Breast epithelium (tissue), 3 donors: ENCODE results near the gene BARHL1.

ENCODE experiments used
- POLR2A ChIP-seq: fragments of 450-650 bp; IDR thresholded peaks from one replicate; pipeline ENCODE4 v1.6.1; 2016; ENCODE audit warnings: antibody characterized with exemption, mild to moderate bottlenecking, moderate library complexity
- TF ChIP-seq, protein P1 (sequence below), 3 donors: fragments of 450-650 bp; IDR thresholded peaks; one replicate each; pipeline ENCODE4 v1.5.1; 2016 to 2017; ENCODE audit warnings: antibody characterized with exemption in 3 of 3, mild to moderate bottlenecking in 3 of 3, moderate library complexity in 3 of 3

DNA sequence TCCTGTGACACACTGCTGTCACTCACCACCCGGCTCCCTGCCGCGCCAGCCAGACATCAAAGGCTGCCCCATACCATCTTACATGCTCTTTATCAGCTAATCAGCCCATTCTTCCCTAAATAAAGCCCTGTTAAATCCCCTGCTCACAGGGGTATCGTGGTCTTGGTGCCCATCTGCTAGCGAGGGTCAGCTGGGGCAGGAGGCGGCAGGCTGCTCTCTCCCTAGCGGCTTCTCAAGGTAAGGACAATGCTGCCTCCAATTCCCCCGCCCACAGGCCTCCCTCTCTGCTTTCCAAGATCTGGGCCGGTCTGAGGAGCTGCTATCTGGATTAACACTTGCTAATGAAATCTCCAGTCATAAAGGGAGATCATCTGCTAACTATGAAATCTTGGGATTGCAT is 26.8 kb downstream of the BARHL1 start:
- TF ChIP-seq, protein P1, sequence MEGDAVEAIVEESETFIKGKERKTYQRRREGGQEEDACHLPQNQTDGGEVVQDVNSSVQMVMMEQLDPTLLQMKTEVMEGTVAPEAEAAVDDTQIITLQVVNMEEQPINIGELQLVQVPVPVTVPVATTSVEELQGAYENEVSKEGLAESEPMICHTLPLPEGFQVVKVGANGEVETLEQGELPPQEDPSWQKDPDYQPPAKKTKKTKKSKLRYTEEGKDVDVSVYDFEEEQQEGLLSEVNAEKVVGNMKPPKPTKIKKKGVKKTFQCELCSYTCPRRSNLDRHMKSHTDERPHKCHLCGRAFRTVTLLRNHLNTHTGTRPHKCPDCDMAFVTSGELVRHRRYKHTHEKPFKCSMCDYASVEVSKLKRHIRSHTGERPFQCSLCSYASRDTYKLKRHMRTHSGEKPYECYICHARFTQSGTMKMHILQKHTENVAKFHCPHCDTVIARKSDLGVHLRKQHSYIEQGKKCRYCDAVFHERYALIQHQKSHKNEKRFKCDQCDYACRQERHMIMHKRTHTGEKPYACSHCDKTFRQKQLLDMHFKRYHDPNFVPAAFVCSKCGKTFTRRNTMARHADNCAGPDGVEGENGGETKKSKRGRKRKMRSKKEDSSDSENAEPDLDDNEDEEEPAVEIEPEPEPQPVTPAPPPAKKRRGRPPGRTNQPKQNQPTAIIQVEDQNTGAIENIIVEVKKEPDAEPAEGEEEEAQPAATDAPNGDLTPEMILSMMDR (IDR thresholded peaks at IDR 0.05): no peak
- no peak for TF ChIP-seq POLR2A
